ENCODE data around the gene ZSWIM3.

Gene ZSWIM3

GRCh38 chr20:45910670-45911485, 53.5 kb downstream of the ZSWIM3 start:
- peak; percentile 100 for DNase-seq

- DNase-seq = peak; percentile 64
These were observed 54.3 kb downstream of the ZSWIM3 start, which contains the start of gene PLTP for GRCh38 chr20:45911486-45912343. Gene PLTP, minus strand, starts transcription at chr20:45912155. Its CDS starts 703 bp downstream, at chr20:45911452.

GRCh38 chr20:45912344-45912682, 54.9 kb downstream of the ZSWIM3 start:
- DNase-seq = no peak

GRCh38 chr20:45913116-45913515, 55.7 kb downstream of the ZSWIM3 start:
- no peak for DNase-seq

- no peak for DNase-seq
These were observed 60.4 kb downstream of the ZSWIM3 start for GRCh38 chr20:45917790-45918141.

GRCh38 chr20:45918182-45918737, 60.8 kb downstream of the ZSWIM3 start:
- no peak for DNase-seq

- DNase-seq = no peak
These were observed 61.5 kb downstream of the ZSWIM3 start for GRCh38 chr20:45918779-45919537.

- DNase-seq = no peak
These were observed 62.4 kb downstream of the ZSWIM3 start for GRCh38 chr20:45919542-45920399.

GRCh38 chr20:45920462-45921336, 63.3 kb downstream of the ZSWIM3 start:
- DNase-seq = no peak

- DNase-seq = no peak
These were observed 64.1 kb downstream of the ZSWIM3 start for GRCh38 chr20:45921337-45922189.

- no peak for DNase-seq
These were observed 67.2 kb downstream of the ZSWIM3 start for GRCh38 chr20:45924391-45925261.

GRCh38 chr20:45925821-45926506, 68.5 kb downstream of the ZSWIM3 start:
- DNase-seq = no peak

- DNase-seq = no peak
These were observed 69.3 kb downstream of the ZSWIM3 start for GRCh38 chr20:45926731-45927070.

- no peak for DNase-seq
These were observed 69.9 kb downstream of the ZSWIM3 start for GRCh38 chr20:45927071-45927878.
